GM12872 (cell line): Measurements from ENCODE around the gene RAB38.

ENCODE experiments used
- TF ChIP-seq, protein P1 (sequence below): IDR thresholded peaks from 3 replicates; pipeline ENCODE4 v1.5.1; 2011; ENCODE audit warnings: low read depth, mild to moderate bottlenecking, low read length, moderate library complexity; ENCODE audit not compliant: insufficient read depth

The RAB38 gene

DNA sequence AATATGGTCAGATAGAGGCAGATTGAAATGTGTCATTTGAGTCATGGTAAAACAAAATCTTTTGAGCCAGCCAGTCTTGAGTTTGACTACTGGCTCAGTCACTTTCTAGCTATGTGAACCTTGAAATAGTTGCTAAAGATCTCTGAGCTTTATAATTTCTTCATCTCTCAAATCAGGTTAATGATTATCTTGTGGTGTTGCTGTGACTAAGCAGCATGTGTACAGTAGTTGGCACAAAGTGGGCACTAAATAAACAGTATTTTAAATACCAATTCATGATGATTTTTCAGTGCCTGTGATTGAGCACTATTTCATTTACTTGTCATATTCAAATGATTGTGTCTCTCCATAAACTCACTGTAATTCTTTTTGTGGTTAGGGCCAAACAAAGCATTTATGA is 70.8 kb downstream of the RAB38 start:
- TF ChIP-seq, protein P1, sequence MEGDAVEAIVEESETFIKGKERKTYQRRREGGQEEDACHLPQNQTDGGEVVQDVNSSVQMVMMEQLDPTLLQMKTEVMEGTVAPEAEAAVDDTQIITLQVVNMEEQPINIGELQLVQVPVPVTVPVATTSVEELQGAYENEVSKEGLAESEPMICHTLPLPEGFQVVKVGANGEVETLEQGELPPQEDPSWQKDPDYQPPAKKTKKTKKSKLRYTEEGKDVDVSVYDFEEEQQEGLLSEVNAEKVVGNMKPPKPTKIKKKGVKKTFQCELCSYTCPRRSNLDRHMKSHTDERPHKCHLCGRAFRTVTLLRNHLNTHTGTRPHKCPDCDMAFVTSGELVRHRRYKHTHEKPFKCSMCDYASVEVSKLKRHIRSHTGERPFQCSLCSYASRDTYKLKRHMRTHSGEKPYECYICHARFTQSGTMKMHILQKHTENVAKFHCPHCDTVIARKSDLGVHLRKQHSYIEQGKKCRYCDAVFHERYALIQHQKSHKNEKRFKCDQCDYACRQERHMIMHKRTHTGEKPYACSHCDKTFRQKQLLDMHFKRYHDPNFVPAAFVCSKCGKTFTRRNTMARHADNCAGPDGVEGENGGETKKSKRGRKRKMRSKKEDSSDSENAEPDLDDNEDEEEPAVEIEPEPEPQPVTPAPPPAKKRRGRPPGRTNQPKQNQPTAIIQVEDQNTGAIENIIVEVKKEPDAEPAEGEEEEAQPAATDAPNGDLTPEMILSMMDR, result no peak

DNA sequence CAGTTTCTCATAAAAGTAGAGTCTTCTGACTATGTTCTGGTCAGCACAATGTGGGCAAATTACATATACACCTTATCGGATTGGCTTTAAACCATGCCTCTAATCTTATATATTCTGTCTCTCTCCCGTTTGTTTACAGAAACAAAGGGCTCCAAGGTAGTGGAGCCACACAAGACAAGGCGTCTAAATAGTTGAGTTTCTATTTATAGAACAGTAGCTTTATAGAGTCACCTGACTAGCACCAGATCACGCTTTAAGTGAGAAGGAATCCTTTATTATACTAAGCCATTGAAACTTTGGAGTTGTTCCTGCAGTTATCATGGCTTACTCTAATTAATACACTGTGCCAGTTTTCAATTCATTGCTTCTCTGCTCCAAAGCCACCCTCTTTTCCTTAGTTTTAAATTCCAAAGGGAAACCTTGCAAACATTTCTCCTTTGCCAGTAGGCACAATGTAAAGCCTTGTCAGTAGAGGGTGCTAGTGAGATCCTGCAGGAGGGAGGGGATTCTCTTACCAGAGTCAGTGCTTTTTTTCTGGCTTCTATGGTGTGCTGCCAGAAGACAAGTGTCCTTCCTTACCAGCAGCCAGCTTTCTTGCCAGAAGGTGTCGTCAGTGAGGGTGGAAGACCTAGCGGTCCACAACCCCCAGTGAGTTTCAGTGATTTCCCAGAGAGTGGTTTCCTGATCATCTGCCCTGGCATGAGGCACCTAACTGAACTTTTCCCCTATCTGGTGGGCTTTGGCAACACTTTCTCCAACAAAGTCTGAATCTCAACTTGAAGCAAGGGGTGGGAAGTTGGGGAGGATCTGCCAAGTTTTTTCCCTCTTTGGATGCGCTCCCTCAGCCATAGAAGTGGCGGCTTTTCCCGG is 71.7 kb downstream of the RAB38 start:
- TF ChIP-seq, protein P1, result peak; percentile 88

DNA sequence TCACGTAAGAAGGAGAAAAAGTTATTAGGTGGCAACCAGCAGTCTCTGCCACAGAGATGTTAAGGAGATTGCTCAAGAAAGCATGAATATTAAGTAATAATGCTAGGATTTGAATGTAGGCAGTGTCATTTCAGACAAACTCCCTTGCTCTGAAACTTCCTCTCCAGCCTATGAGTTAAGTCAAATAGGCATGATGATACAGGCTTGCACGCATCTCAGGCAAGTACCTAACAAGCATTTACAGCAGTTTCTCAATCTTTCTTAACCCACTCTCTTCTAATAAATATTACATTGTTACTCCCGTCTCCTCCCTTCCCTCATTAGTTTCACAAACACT is 72.7 kb downstream of the RAB38 start:
- TF ChIP-seq, protein P1, result no peak

DNA sequence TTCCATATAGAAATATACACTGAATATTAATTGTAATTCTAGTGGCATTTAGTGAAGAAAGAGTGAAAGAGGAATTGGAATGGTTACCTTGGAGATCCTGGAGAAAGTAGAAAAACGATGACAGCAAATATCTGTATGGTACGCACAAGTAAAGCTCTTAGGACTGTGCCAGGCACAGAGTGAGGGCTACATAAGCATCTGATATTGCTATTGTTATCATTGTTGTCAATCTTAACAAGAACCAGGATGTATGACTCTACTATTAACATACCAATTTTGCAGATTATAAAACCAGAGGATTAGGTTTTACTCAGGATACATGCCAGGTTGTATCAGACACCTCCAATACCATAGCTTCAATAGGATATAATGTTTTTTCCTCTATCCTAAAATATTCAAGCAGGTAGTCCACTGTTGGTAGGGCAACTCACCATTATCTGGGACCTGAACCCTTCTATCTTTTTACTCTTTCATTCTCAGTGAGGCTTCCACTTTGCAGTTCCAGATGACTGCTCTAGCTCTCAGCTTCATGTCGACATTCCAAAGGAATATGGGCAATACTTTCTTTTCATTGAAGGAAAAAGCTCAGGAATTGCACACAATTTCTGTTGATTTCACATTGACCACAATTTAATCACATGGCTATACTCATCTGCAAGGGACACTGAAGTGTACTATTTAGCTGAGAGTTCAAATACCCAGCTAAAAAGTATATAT is 73.2 kb downstream of the RAB38 start:
- TF ChIP-seq, protein P1, result no peak

DNA sequence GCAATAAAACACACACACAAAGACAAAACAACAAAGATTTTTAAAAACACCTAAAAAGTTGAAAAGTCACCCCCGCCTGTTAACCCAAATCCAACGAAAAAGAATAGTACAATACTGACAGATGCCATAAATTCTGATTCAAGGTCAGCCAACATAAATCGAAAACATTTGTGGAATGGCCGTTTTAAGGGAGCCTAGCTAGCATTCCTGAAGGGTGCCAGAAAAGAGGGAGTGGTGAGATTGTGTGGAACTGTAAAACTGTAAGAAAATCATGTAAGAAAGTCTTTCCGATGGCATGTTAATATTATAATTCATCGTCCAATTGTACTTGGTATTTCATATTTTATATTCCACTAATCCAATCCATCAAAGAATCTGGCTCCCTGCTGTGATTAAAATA is 75.1 kb downstream of the RAB38 start:
- TF ChIP-seq, protein P1, result no peak

DNA sequence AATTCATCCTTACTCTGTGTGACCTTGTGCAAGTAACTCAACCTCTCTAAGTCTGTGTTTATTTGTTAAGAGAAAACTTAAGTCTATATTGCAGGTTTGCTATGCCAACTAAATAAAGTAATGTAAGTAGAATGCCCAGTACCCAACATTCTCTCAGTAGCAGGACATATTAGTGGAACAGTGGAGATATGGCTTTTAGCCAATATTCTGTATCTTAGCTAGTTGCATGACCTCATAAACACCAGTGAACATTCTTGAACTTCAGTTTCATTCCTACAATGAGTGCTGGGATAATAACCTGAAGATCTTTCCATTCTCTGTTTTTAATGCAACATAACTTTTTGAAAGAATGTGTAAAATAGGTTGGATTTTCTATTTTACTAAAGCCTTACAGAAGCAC is 77.0 kb downstream of the RAB38 start:
- TF ChIP-seq, protein P1, result no peak

DNA sequence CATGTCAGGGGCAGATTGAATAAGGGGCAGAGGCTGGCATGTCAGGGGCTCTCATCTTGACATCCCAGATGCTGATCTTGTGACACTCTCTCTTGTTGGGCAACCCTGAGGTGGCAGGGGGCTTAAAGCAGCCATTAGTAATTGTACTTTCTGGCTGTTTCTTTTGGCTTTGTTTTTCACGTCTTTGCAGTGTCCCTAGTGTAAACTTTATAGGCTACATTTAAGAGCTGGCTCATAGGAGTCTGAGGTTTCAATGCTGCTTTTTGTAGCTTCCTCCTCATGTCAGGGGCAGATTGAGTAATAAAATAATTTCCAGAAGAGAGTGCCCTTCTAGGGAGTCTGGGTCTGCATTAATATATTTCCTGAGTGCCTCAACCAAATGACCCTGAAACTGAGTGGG is 86.1 kb downstream of the RAB38 start:
- TF ChIP-seq, protein P1, result no peak
